OCI-LY3 (cell line): ENCODE measurements around the gene CALY.

ENCODE experiments used
- H2AFZ ChIP-seq: fragments of 200-600, 300-600 bp; shearing (Covaris generic); 2 replicates; pipeline ENCODE4 v1.6.0; 2014; ENCODE audit warnings: antibody characterized with exemption, low read depth, low read length
- H3K27ac ChIP-seq: fragments of 200-600, 300-600 bp; sonication (generic); 2 replicates; pipeline ENCODE4 v1.5.1; 2014; ENCODE audit warnings: mild to moderate bottlenecking, low read length, moderate library complexity, mixed read lengths
- H3K27me3 ChIP-seq: fragments of 200-600, 300-600 bp; sonication (generic); 2 replicates; pipeline ENCODE4 v1.6.1; 2014; ENCODE audit warnings: low read depth, low read length, mixed read lengths
- H3K36me3 ChIP-seq: fragments of 200-600, 300-600 bp; sonication (generic); replicated peaks from 2 replicates; pipeline ENCODE3; 2014; ENCODE audit warnings: low read depth, low read length, mixed read lengths
- H3K4me1 ChIP-seq: fragments of 300-600, 200-600 bp; sonication (generic); 2 replicates; pipeline ENCODE4 v1.6.1; 2014; ENCODE audit warnings: low read length, mixed read lengths
- H3K4me2 ChIP-seq: fragments of 200-600, 300-600 bp; sonication (generic); 2 replicates; pipeline ENCODE4 v1.6.1; 2014; ENCODE audit warnings: low read length, mixed read lengths
- H3K4me3 ChIP-seq: fragments of 300-600, 200-600 bp; sonication (generic); 2 replicates; pipeline ENCODE4 v1.5.1; 2014; ENCODE audit warnings: antibody characterized with exemption, mild to moderate bottlenecking, low read length, moderate library complexity
- H3K79me2 ChIP-seq: fragments of 300-600, 200-600 bp; shearing (Covaris generic); 2 replicates; pipeline ENCODE4 v1.6.1; 2014; ENCODE audit warnings: mild to moderate bottlenecking, low read length, mixed read lengths
- H3K9ac ChIP-seq: fragments of 300-600, 200-600 bp; shearing (Covaris generic); 2 replicates; pipeline ENCODE4 v1.6.0; 2014; ENCODE audit warnings: mild to moderate bottlenecking, low read length, moderate library complexity
- H3K9me3 ChIP-seq: fragments of 200-600, 300-600 bp; shearing (Covaris generic); 2 replicates; pipeline ENCODE4 v1.6.1; 2014; ENCODE audit warnings: low read length, mixed read lengths; ENCODE audit not compliant: insufficient read depth
- H4K20me1 ChIP-seq: fragments of 200-600, 300-600 bp; sonication (generic); 2 replicates; pipeline ENCODE4 v1.6.1; 2016; ENCODE audit warnings: low read length, mixed read lengths; ENCODE audit not compliant: insufficient read depth
- EZH2phosphoT487 ChIP-seq: fragments of 200-600 bp; shearing (Covaris generic); IDR thresholded peaks from 2 replicates; pipeline ENCODE4 v1.6.1; 2018; ENCODE audit warnings: antibody characterized with exemption, mixed run types, low read depth
- TF ChIP-seq, protein P1 (sequence below): fragments of 200-600, 300-600 bp; sonication (generic); IDR thresholded peaks from 2 replicates; pipeline ENCODE4 v1.5.1; 2014; ENCODE audit warnings: antibody characterized with exemption, low read length, low read depth

Gene CALY

DNA sequence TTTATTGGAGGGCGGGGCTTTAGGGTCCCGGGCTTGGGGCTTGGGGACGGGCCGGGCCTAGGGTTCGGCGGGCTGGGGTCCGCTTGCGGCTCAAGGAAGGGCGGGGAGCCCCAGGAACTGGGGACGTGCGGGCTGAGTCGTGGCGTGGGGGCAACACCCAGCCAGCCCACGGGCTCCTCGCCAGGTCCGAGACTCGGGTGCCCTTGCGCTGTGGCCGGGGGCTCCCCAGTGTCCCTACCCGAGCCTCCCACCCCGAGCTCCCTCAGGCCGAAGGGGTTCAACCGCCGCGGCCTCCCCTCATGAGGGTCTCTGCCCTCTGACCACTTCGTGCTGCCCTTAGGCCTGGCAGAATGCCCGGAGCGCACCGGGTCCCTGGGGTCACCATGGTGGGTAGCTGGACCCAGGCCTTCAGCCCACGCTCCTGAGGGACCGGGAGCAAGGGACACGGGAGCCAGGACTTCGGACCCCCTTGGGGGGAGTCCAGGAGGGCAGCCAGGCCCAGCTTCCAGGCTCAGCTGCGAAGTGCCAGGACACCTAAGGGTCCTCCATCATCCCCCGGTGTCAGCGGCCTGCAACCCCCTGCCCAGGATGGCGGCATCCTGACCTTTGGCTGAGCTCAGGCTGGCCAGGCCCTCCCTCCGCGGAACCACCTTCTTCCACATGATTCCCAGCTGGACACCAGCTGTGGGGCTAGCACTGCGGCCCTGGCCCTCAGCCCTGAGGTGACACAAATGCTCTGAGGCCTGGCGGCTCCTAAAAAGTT is 21.6 kb upstream of the CALY start:
- no peaks in the 10 kb centered on the region for H3K27me3 ChIP-seq
- peaks cover 9% of the 10 kb centered on the region for H3K79me2 ChIP-seq
- no peaks in the 10 kb centered on the region for H4K20me1 ChIP-seq
- peaks cover 5% of the 10 kb centered on the region for H3K36me3 ChIP-seq
- no peak overlapping the region for H3K9ac ChIP-seq
- H3K4me3 ChIP-seq, result no peak overlapping the region
- no peak overlapping the region for H3K27ac ChIP-seq
- H3K9me3 ChIP-seq, result no peaks in the 10 kb centered on the region
- peaks cover 8% of the 10 kb centered on the region; the same call in 1 of the 2 replicates for H3K4me1 ChIP-seq
- no peak overlapping the region for H2AFZ ChIP-seq
- H3K4me2 ChIP-seq, result no peak overlapping the region
- TF ChIP-seq, protein P1, sequence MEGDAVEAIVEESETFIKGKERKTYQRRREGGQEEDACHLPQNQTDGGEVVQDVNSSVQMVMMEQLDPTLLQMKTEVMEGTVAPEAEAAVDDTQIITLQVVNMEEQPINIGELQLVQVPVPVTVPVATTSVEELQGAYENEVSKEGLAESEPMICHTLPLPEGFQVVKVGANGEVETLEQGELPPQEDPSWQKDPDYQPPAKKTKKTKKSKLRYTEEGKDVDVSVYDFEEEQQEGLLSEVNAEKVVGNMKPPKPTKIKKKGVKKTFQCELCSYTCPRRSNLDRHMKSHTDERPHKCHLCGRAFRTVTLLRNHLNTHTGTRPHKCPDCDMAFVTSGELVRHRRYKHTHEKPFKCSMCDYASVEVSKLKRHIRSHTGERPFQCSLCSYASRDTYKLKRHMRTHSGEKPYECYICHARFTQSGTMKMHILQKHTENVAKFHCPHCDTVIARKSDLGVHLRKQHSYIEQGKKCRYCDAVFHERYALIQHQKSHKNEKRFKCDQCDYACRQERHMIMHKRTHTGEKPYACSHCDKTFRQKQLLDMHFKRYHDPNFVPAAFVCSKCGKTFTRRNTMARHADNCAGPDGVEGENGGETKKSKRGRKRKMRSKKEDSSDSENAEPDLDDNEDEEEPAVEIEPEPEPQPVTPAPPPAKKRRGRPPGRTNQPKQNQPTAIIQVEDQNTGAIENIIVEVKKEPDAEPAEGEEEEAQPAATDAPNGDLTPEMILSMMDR, result no peak
- TF ChIP-seq EZH2phosphoT487, result no peak

DNA sequence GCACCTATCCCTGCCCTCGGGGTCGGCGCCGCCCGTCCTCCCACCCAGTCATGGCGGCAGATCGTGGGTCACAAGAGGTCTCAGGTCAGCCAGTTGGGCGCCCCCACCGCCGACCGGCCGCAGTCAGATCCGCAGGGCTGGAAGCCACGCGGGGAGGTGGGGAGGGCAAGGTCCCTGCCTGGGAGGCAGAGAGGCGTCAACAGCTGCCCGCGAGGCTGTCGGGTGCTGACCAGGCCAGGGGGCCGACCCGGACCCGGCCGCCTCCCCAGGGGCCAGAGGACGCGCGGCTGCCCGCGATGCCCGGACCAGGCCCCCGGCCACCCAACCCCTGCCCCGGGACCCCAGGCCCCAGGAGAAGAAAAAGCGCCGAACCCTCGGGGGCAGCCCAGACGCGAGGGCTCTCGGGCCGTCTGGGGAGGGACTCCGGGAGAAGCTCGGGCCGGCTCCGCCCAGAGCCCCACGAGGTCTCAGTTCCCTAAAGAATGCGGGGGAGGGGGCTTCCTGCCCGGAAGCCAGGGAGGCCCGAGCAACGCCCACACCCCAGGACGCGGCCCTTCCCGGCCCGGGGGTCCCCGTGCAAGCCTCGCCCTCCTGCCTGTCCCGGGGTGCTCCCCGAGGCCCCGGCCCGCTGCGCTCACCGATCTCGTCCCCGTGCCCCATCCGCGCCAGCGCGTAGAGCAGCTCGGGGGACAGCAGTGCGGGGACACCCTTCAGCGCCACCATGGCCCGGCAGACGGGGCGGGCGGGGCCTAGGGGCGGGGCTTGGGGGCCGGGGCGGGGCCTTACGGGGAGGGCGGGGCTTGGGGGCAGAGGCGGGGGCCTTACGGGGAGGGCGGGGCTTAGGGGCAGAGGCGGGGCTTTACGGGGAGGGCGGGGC is 20.8 kb upstream of the CALY start, which contains the start of gene FUOM:
FUOM (minus strand) TSS at position 735 of the 877 bp plus-strand sequence; CDS start at position 723, 12 bp downstream.
- no peaks in the 10 kb centered on the region for H3K9me3 ChIP-seq
- no peak for TF ChIP-seq EZH2phosphoT487
- TF ChIP-seq, protein P1, result no peak
- no peaks in the 10 kb centered on the region for H4K20me1 ChIP-seq
- H3K36me3 ChIP-seq, result peaks cover 5% of the 10 kb centered on the region
- peaks cover 8% of the 10 kb centered on the region; the same call in 1 of the 2 replicates for H3K4me1 ChIP-seq
- peaks cover 9% of the 10 kb centered on the region for H3K79me2 ChIP-seq
- H2AFZ ChIP-seq, result no peak within 1 kb of the TSS; the same call in 1 of the 2 replicates
- H3K9ac ChIP-seq, result peak within 1 kb of the TSS; percentile 96
- H3K27me3 ChIP-seq, result no peaks in the 10 kb centered on the region
- peak within 1 kb of the TSS; percentile 55; the same call in 1 of the 2 replicates for H3K27ac ChIP-seq
- H3K4me2 ChIP-seq, result peak within 1 kb of the TSS; percentile 95
- peak within 1 kb of the TSS; percentile 94 for H3K4me3 ChIP-seq

DNA sequence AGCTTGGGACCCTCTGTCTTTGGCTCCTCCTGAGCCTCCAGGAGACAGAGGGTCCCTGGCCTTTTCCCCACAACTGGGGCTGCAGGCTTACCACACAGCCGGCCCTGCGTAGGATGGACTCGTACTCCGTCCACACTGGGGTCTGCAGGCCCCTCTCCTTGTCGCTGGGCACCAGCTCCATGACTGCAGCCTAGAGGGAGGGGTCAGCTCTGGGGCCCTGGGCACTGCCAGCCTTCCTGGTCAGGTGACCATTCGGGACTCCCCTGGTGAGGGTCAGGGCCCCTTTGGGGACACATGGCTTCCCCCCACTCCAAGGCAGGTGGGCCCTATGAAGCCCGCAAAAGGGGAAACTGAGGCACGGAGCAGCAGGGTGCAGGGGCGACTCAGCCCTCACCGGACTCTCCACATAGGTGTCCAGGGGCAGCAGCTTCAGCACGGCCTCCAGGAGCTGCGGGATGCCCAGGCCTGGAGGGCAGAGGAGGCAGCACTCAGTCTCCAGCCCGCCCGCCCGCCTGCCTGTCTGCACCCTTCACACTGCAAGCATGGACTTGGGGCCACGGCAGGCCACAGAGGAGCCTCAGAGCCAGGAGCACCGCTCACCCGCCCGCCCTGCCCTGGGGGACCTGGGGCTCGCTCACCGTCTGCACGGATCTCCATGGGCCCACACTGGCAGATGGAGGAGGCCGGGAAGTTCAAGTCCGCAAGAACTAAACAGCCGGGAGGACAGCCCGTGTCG is 20.0 kb upstream of the CALY start:
- H3K27me3 ChIP-seq, result no peaks in the 10 kb centered on the region
- no peak for TF ChIP-seq EZH2phosphoT487
- TF ChIP-seq, protein P1, result no peak
- H4K20me1 ChIP-seq, result no peaks in the 10 kb centered on the region
- H3K27ac ChIP-seq, result peak overlapping the region; percentile 55; the same call in 1 of the 2 replicates
- H3K36me3 ChIP-seq, result peaks cover 5% of the 10 kb centered on the region
- no peak overlapping the region for H2AFZ ChIP-seq
- peaks cover 9% of the 10 kb centered on the region for H3K79me2 ChIP-seq
- H3K9me3 ChIP-seq, result no peaks in the 10 kb centered on the region
- peak overlapping the region; percentile 95 for H3K4me2 ChIP-seq
- H3K4me1 ChIP-seq, result peaks cover 8% of the 10 kb centered on the region; the same call in 1 of the 2 replicates
- peak overlapping the region; percentile 96 for H3K9ac ChIP-seq
- H3K4me3 ChIP-seq, result peak overlapping the region; percentile 94
